Endodermal cell (in vitro differentiated cells): ENCODE results near the gene INHBE. TPM values are rescaled to one million over a fixed set of nuclear protein-coding genes. Genes with fewer than 3 reads are reported as not detected.

Source experiments
- DNase-seq: peaks from one replicate; pipeline ENCODE4 v3.0.0-alpha.2; 2017
- H3K27ac ChIP-seq: 2 replicates; pipeline ENCODE4 v1.5.1; 2013; ENCODE audit warnings: mild to moderate bottlenecking, low read depth, low read length, moderate library complexity
- H3K27me3 ChIP-seq: 2 replicates; pipeline ENCODE4 v1.6.1; 2013; ENCODE audit warnings: mild to moderate bottlenecking, low read length, moderate library complexity; ENCODE audit not compliant: insufficient read depth, control insufficient read depth, poor library complexity, severe bottlenecking
- H3K36me3 ChIP-seq: 2 replicates; pipeline ENCODE4 v1.7.0; 2013; ENCODE audit warnings: mild to moderate bottlenecking, low read length, moderate library complexity; ENCODE audit not compliant: control insufficient read depth, insufficient read depth
- H3K4me1 ChIP-seq: one replicate; pipeline ENCODE4 v1.7.0; 2013; ENCODE audit warnings: low read length; ENCODE audit not compliant: control insufficient read depth, insufficient read depth
- H3K4me3 ChIP-seq: 2 replicates; pipeline ENCODE4 v1.5.1; 2013; ENCODE audit warnings: mild to moderate bottlenecking, low read length, moderate library complexity
- H3K9ac ChIP-seq: 2 replicates; pipeline ENCODE4 v1.6.1; 2013; ENCODE audit warnings: mild to moderate bottlenecking, low read length, moderate library complexity; ENCODE audit not compliant: poor library complexity, severe bottlenecking; ENCODE audit errors: extremely low read depth
- H3K9me3 ChIP-seq: 2 replicates; pipeline ENCODE4 v1.6.1; 2013; ENCODE audit warnings: mild to moderate bottlenecking, low read length, moderate library complexity; ENCODE audit not compliant: control insufficient read depth
- H3K27ac Mint-ChIP-seq: 2 replicates; pipeline ENCODE4 v1.8.0; 2020; ENCODE audit warnings: mixed read lengths
- H3K27me3 Mint-ChIP-seq: 2 replicates; pipeline ENCODE4 v1.8.0; 2021; ENCODE audit warnings: mild to moderate bottlenecking, mixed read lengths; ENCODE audit not compliant: insufficient read depth
- H3K36me3 Mint-ChIP-seq: 2 replicates; pipeline ENCODE4 v1.8.0; 2020; ENCODE audit warnings: low read depth, mixed read lengths
- H3K4me1 Mint-ChIP-seq: 2 replicates; pipeline ENCODE4 v1.8.0; 2020; ENCODE audit warnings: mixed read lengths
- H3K4me3 Mint-ChIP-seq: 2 replicates; pipeline ENCODE4 v1.8.0; 2020; ENCODE audit warnings: mild to moderate bottlenecking, moderate library complexity, mixed read lengths
- H3K9me3 Mint-ChIP-seq: 2 replicates; pipeline ENCODE4 v1.8.0; 2020; ENCODE audit warnings: mild to moderate bottlenecking, mixed read lengths
- WGBS, 2 experiments: methylation state at CpG; one replicate each; pipeline versions ENCODE4 v1.1.5 to v1.1.7; 2013; ENCODE audit warnings: missing lambda C conversion rate in 2 of 2, mixed read lengths in 1 of 2; ENCODE audit not compliant: insufficient coverage in 1 of 2, insufficient read length in 1 of 2; 5-methylcytosine and 5-hydroxymethylcytosine counted together
- total RNA-seq, 2 donors: library from RNA; stranded (reverse); fragmentation: NEBNext Ultra II Directional in 1 of 2; extraction: Animal tissue kit (Norgen Biotek cat#: 25700) in 1 of 2; gene quantifications; 2 replicates in 1 of 2; 3 replicates in 1 of 2; pipeline ENCODE4 v1.2.1, GENCODE V29; 2021
- TF ChIP-seq, protein P1 (sequence below): fragments of 200-600 bp; sonication (generic); conservative IDR thresholded peaks from 2 replicates; pipeline ENCODE4 v1.5.0; 2021; ENCODE audit warnings: antibody characterized with exemption, mild to moderate bottlenecking

Gene INHBE
- total RNA-seq, 2 donors from 2014 or later: 0.24 to 0.29 TPM

DNA sequence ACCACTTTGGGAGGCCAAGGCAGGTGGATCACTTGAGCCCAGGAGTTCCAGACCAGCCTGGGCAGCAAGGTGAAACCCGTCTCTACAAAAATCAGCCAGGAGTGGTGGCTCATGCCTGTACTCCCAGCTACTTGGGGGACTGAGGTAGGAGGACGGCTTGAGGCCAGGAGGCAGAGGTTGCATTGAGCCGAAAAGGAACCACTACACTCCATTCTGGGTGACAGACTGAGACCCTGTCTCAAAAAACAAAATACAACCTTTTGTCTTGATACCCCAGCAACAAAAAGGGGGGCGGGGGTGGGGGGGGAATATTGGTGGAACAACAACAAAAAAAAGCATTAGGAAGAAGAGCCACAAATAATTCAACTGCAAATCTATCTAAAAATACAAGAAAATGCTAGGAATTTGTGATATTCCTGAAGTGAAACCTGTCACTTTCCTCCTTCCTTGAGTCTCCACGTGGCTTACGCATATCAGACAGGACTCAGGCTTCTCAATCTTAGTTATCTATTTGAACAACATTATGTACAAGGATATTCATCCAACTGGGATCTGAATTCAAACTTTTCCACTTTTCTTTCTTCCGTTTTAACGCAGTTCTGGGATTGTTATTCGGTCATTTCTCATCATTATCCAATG, 25.5 kb upstream of the INHBE start:
- Histone ChIP-seq H3K4me3 (peak overlapping the region; percentile 92), H3K36me3 (no peaks in the 10 kb centered on the region), H3K9me3 (no peaks in the 10 kb centered on the region), H3K9ac (peak overlapping the region; percentile 79), H3K4me1 (peaks cover 2% of the 10 kb centered on the region), H3K27ac (peak overlapping the region; percentile 83), H3K27me3 (no peaks in the 10 kb centered on the region)
- Mint-ChIP-seq H3K4me1 (peaks cover 20% of the 10 kb centered on the region), H3K27me3 (no peaks in the 10 kb centered on the region), H3K4me3 (peak overlapping the region; percentile 80), H3K27ac (peak overlapping the region; percentile 95), H3K9me3 (no peaks in the 10 kb centered on the region), H3K36me3 (peaks cover 14% of the 10 kb centered on the region)
- WGBS, 2 experiments: 45 to 49% methylated on average over 6 to 8 of the region's 9 CpGs
- DNase-seq: peak; percentile 47
- TF ChIP-seq, protein P1, sequence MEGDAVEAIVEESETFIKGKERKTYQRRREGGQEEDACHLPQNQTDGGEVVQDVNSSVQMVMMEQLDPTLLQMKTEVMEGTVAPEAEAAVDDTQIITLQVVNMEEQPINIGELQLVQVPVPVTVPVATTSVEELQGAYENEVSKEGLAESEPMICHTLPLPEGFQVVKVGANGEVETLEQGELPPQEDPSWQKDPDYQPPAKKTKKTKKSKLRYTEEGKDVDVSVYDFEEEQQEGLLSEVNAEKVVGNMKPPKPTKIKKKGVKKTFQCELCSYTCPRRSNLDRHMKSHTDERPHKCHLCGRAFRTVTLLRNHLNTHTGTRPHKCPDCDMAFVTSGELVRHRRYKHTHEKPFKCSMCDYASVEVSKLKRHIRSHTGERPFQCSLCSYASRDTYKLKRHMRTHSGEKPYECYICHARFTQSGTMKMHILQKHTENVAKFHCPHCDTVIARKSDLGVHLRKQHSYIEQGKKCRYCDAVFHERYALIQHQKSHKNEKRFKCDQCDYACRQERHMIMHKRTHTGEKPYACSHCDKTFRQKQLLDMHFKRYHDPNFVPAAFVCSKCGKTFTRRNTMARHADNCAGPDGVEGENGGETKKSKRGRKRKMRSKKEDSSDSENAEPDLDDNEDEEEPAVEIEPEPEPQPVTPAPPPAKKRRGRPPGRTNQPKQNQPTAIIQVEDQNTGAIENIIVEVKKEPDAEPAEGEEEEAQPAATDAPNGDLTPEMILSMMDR: no peak

DNA sequence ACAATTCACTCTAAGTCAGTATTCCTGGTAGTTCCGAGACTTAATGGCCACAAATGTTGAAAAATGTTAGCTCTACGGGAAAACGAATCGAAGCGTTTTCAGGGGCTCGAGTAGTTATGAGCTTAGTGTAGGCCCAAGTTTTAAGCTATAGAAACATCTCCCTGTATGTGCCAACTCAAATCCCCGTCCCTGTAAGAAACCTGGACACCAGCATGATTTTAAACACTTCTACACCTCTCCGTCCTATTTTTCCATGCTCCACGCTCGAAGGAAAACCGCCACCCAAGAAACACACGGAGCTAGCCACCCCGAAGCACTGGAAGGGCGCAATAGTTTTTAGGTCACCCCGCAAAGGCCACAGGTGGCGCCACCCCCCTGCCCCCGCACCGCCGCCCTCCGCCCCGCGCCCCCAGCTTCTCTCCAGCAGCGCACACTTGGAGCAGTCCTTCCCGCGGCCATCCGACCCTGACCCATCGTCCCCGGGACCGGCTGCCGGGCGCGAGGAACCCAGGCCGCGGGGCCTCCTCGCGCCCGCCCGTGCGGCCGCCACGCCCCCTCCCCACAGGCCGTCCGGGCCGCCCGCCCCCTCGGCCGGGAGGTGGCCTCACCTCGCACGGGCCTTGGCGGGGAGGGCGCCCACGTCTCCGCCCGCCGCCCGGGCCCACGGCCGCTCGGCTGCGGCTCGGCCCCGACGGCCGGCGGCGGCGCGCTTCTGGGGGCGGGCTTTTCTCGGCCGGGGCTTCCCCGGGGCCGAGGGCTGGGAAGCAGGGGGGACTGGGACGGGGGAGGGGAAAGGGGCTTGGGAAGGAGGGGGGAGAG, 24.8 kb upstream of the INHBE start:
- Mint-ChIP-seq H3K4me1 (peaks cover 24% of the 10 kb centered on the region), H3K27ac (peak overlapping the region; percentile 96), H3K9me3 (no peaks in the 10 kb centered on the region), H3K4me3 (peak overlapping the region; percentile 80), H3K27me3 (no peaks in the 10 kb centered on the region), H3K36me3 (peaks cover 11% of the 10 kb centered on the region)
- H3K4me3 ChIP-seq: peak overlapping the region; percentile 92
- peaks cover 6% of the 10 kb centered on the region for H3K4me1 ChIP-seq
- no peaks in the 10 kb centered on the region for H3K36me3 ChIP-seq
- peak; percentile 90 for DNase-seq
- no peaks in the 10 kb centered on the region for H3K9me3 ChIP-seq
- no peaks in the 10 kb centered on the region for H3K27me3 ChIP-seq
- 1 to 3% methylated on average over 14 to 74 of the region's 74 CpGs for WGBS, 2 experiments
- TF ChIP-seq, protein P1: peak; percentile 51
- H3K9ac ChIP-seq: peak overlapping the region; percentile 79
- peak overlapping the region; percentile 83 for H3K27ac ChIP-seq

GRCh38 chr12:57430931-57431566, 24.1 kb upstream of the INHBE start, which contains the start of gene R3HDM2:
Gene R3HDM2 (minus strand): TSS chr12:57431043. CDS start chr12:57310428, 120,615 bp downstream.
- H3K36me3 ChIP-seq: no peaks in the 10 kb centered on the region
- TF ChIP-seq, protein P1: no peak
- Mint-ChIP-seq H3K4me1 (peaks cover 25% of the 10 kb centered on the region), H3K36me3 (peaks cover 6% of the 10 kb centered on the region), H3K27ac (peak within 1 kb of the TSS; percentile 96), H3K27me3 (no peaks in the 10 kb centered on the region), H3K9me3 (no peaks in the 10 kb centered on the region), H3K4me3 (peak within 1 kb of the TSS; percentile 80)
- peaks cover 6% of the 10 kb centered on the region for H3K4me1 ChIP-seq
- H3K9me3 ChIP-seq: no peaks in the 10 kb centered on the region
- H3K4me3 ChIP-seq: peak within 1 kb of the TSS; percentile 92
- peak within 1 kb of the TSS; percentile 83 for H3K27ac ChIP-seq
- DNase-seq: peak; percentile 99
- peak within 1 kb of the TSS; percentile 79 for H3K9ac ChIP-seq
- WGBS, 2 experiments: 9 to 74% methylated on average over 5 to 40 of the region's 41 CpGs
- H3K27me3 ChIP-seq: no peaks in the 10 kb centered on the region
